HTERT RPE-1 (cell line): ENCODE measurements around the gene RNF103.

Experiments
- in situ Hi-C: fragments of 300-500 bp; cut with MboI; formaldehyde crosslinking; loops from 4 replicates; pipeline ENCODE4 v1.14.3; 2020; ENCODE audit warnings: low sequenced_read_pairs

Gene RNF103

GRCh38 chr2:86566821-86567190 is 56.9 kb downstream of the RNF103 start:
- in situ Hi-C loops, result no loop called here

GRCh38 chr2:86566158-86566820 is 57.4 kb downstream of the RNF103 start:
- in situ Hi-C loops, result no loop called here

- in situ Hi-C loops, result no loop called here
Measured at GRCh38 chr2:86563650-86564061, 60.0 kb downstream of the RNF103 start.

- in situ Hi-C loops, result no loop called here
Measured at GRCh38 chr2:86562922-86563649, 60.6 kb downstream of the RNF103 start, which contains the start of gene CHMP3. Gene CHMP3 (minus strand): TSS chr2:86563443. CDS start chr2:86563348, 95 bp downstream.

- in situ Hi-C loops, result no loop called here
Measured at GRCh38 chr2:86562485-86562921, 61.2 kb downstream of the RNF103 start.

- in situ Hi-C loops, result no loop called here
Measured at GRCh38 chr2:86557836-86558235, 65.8 kb downstream of the RNF103 start.

GRCh38 chr2:86556508-86556907 is 67.2 kb downstream of the RNF103 start:
- in situ Hi-C loops, result no loop called here
